HCT116 (cell line): ENCODE results near the gene SPON1.

Experiments used
- CEBPB ChIP-seq: IDR thresholded peaks from 2 replicates; pipeline ENCODE4 v1.6.1; 2012; ENCODE audit warnings: low read depth
- CTCF ChIP-seq, 3 experiments: fragments of 200-600 bp in 1 of 3; sonication (generic) in 1 of 3; IDR thresholded peaks in 2 of 3; conservative IDR thresholded peaks in 1 of 3; 2 replicates each; pipeline ENCODE4 v1.5.1; 2012 to 2017; ENCODE audit warnings: low read depth in 2 of 3, low read length in 2 of 3, antibody characterized with exemption in 1 of 3, borderline replicate concordance in 1 of 3, control low read depth in 1 of 3, mild to moderate bottlenecking in 1 of 3, mixed read lengths in 1 of 3, mixed run types in 1 of 3, moderate library complexity in 1 of 3; ENCODE audit not compliant: insufficient read depth in 1 of 3
- EZH2 ChIP-seq: fragments of 200-600 bp; sonication (generic); IDR thresholded peaks from 2 replicates; pipeline ENCODE4 v1.6.1; 2017; ENCODE audit warnings: antibody characterized with exemption, mixed run types
- EZH2phosphoT487 ChIP-seq: fragments of 200-600 bp; IDR thresholded peaks from 2 replicates; pipeline ENCODE4 v1.6.1; 2018; ENCODE audit warnings: antibody characterized with exemption, borderline replicate concordance
- RAD21 ChIP-seq: IDR thresholded peaks from 2 replicates; pipeline ENCODE4 v1.6.1; 2012; ENCODE audit warnings: low read depth, mild to moderate bottlenecking
- REST ChIP-seq: IDR thresholded peaks from 2 replicates; pipeline ENCODE4 v1.6.1; 2012; ENCODE audit warnings: low read depth
- TCF7L2 ChIP-seq: IDR thresholded peaks from 2 replicates; pipeline ENCODE4 v1.7.0; 2011; ENCODE audit warnings: borderline replicate concordance, inconsistent platforms; ENCODE audit not compliant: insufficient read depth, insufficient read length; ENCODE audit errors: extremely low read depth
- YY1 ChIP-seq: IDR thresholded peaks from 2 replicates; pipeline ENCODE4 v1.6.1; 2011; ENCODE audit warnings: low read length, low read depth, moderate library complexity, mild to moderate bottlenecking; ENCODE audit not compliant: insufficient replicate concordance; ENCODE audit errors: extremely low read depth
- ZFX ChIP-seq: fragments of 450-650 bp; IDR thresholded peaks from 2 replicates; pipeline ENCODE4 v1.6.1; 2017

- TF ChIP-seq EZH2phosphoT487 = no peak
- TF ChIP-seq YY1 = no peak
- TF ChIP-seq CTCF (IDR thresholded peaks at IDR 0.05 in 2 of 3, conservative IDR thresholded peaks at IDR 0.05 in 1 of 3; ENCODE audit: borderline replicate concordance in 1 of 3, insufficient read depth in 1 of 3, low read depth in 2 of 3, low read length in 2 of 3) = no peak
- TF ChIP-seq REST = no peak
- TF ChIP-seq EZH2 = no peak
- no peak for TF ChIP-seq TCF7L2
- no peak for TF ChIP-seq CEBPB
- TF ChIP-seq RAD21 = no peak
- TF ChIP-seq ZFX = no peak
Measured at GRCh38 chr11:14261066-14261465, 298.5 kb downstream of the SPON1 start.
